ENCODE results near the gene B4GALT5.
"Not testable (repeated sequence)": the region's sequence is repeated elsewhere in the genome, so short reads cannot be mapped to it uniquely, and the experiment has no call there.

Gene B4GALT5

GRCh38 chr20:49675368-49676151 lies 38.1 kb downstream of the B4GALT5 start:
- peak; percentile 83 for DNase-seq (ENCODE audit: low spot score)
- no peak for TF ChIP-seq CTCF (conservative IDR thresholded peaks at IDR 0.05; ENCODE audit: low read depth)
- no peak overlapping the region for H3K27ac ChIP-seq
- ChIA-PET CTCF (interaction anchor here (0.6 to 1.3 kb wide), 5 partner anchors 12 to 855 kb away, joined by 3 to 4 read pairs (median 3); no protein-coding TSS in a partner anchor), POLR2A (ENCODE audit: low non-redundant PET) (interaction anchor here (0.5 kb wide), 1 partner anchor 92 kb away, joined by 3 read pairs; no protein-coding TSS in a partner anchor)

- CTCF ChIA-PET, result interaction anchor here (0.6 to 1.3 kb wide), 3 partner anchors 10 to 133 kb away, joined by 3 to 4 read pairs (median 4); no protein-coding TSS in a partner anchor
- POLR2A ChIA-PET (ENCODE audit: low non-redundant PET), result no interaction called here
- peak; percentile 94 for DNase-seq (ENCODE audit: low spot score)
- H3K27ac ChIP-seq, result peak overlapping the region; percentile 47; the same call in 1 of the 2 replicates
- no peak; the same call in 1 of the 2 replicates for TF ChIP-seq CTCF (conservative IDR thresholded peaks at IDR 0.05; ENCODE audit: low read depth)
Observed at GRCh38 chr20:49674383-49675352, 39.0 kb downstream of the B4GALT5 start.

GRCh38 chr20:49672096-49672664 lies 41.5 kb downstream of the B4GALT5 start:
- H3K27ac ChIP-seq, result no peak overlapping the region
- TF ChIP-seq CTCF (conservative IDR thresholded peaks at IDR 0.05; ENCODE audit: low read depth), result no peak
- ChIA-PET POLR2A (ENCODE audit: low non-redundant PET) (no interaction called here), CTCF (interaction anchor here (0.6 kb wide), 1 partner anchor 16 kb away, joined by 3 read pairs; no protein-coding TSS in a partner anchor)
- no peak for DNase-seq (ENCODE audit: low spot score)

- DNase-seq (ENCODE audit: low spot score), result no peak
- ChIA-PET CTCF (interaction anchor here (0.8 kb wide), 1 partner anchor 53 kb away, joined by 3 read pairs; no protein-coding TSS in a partner anchor), POLR2A (ENCODE audit: low non-redundant PET) (no interaction called here)
- no peak overlapping the region for H3K27ac ChIP-seq
- TF ChIP-seq CTCF (conservative IDR thresholded peaks at IDR 0.05; ENCODE audit: low read depth), result no peak
Observed at GRCh38 chr20:49671433-49671832, 42.2 kb downstream of the B4GALT5 start.

GRCh38 chr20:49669601-49670189 lies 44.0 kb downstream of the B4GALT5 start:
- TF ChIP-seq CTCF (conservative IDR thresholded peaks at IDR 0.05; ENCODE audit: low read depth), result no peak

GRCh38 chr20:49668878-49669195 lies 44.8 kb downstream of the B4GALT5 start:
- DNase-seq (ENCODE audit: low spot score); H3K27ac ChIP-seq: not testable (repeated sequence)
- ChIA-PET POLR2A (ENCODE audit: low non-redundant PET) (interaction anchor here (0.7 kb wide), 1 partner anchor 54 kb away, joined by 3 read pairs; no protein-coding TSS in a partner anchor), CTCF (interaction anchor here (0.8 kb wide), 1 partner anchor 177 kb away, joined by 3 read pairs; no protein-coding TSS in a partner anchor)

More at GRCh38 chr20:49669601-49670189, 44.0 kb downstream of the B4GALT5 start:
- H3K27ac ChIP-seq, result no peak overlapping the region
- CTCF ChIA-PET, result interaction anchor here (0.6 to 0.8 kb wide), 4 partner anchors 128 to 325 kb away, joined by 3 to 4 read pairs (median 3); no protein-coding TSS in a partner anchor
- DNase-seq (ENCODE audit: low spot score), result no peak
- POLR2A ChIA-PET (ENCODE audit: low non-redundant PET), result interaction anchor here (0.7 kb wide), 1 partner anchor 267 kb away, joined by 4 read pairs; the partner anchor contains the start of gene RNF114

All from RWPE1 (cell line).